DOHH2 (cell line): ENCODE measurements around the gene TEX2.

Experiments
- H3F3A ChIP-seq: fragments of 200-600 bp; sonication (generic), shearing (Covaris generic); 2 replicates; pipeline ENCODE4 v1.6.0; 2016; ENCODE audit warnings: antibody characterized with exemption, mild to moderate bottlenecking; ENCODE audit not compliant: control insufficient read depth, insufficient read depth
- H3K27ac ChIP-seq: fragments of 200-600 bp; sonication (generic); 2 replicates; pipeline ENCODE4 v1.5.1; 2014; ENCODE audit warnings: low read depth, mild to moderate bottlenecking, low read length, moderate library complexity
- H3K27me3 ChIP-seq: fragments of 200-600 bp; sonication (generic); 2 replicates; pipeline ENCODE4 v1.6.1; 2014; ENCODE audit warnings: mild to moderate bottlenecking, low read length, mixed read lengths; ENCODE audit not compliant: control insufficient read depth
- H3K36me3 ChIP-seq: fragments of 200-600 bp; sonication (generic); 2 replicates; pipeline ENCODE4 v1.6.1; 2014; ENCODE audit warnings: mild to moderate bottlenecking, low read length, moderate library complexity, mixed read lengths; ENCODE audit not compliant: control insufficient read depth
- H3K4me1 ChIP-seq: fragments of 200-600 bp; sonication (generic); 2 replicates; pipeline ENCODE4 v1.6.1; 2014; ENCODE audit warnings: mild to moderate bottlenecking, low read length, mixed read lengths; ENCODE audit not compliant: control insufficient read depth
- H3K4me2 ChIP-seq: fragments of 200-600 bp; sonication (generic); 2 replicates; pipeline ENCODE4 v1.6.0; 2014; ENCODE audit warnings: mild to moderate bottlenecking, low read length, moderate library complexity
- H3K4me3 ChIP-seq: fragments of 200-600 bp; sonication (generic); 2 replicates; pipeline ENCODE4 v1.5.1; 2014; ENCODE audit warnings: mild to moderate bottlenecking, low read length, mixed read lengths
- H3K79me2 ChIP-seq: fragments of 200-600 bp; sonication (generic); 2 replicates; pipeline ENCODE4 v1.6.1; 2014; ENCODE audit warnings: mild to moderate bottlenecking, low read length, mixed read lengths; ENCODE audit not compliant: control insufficient read depth
- H3K9me2 ChIP-seq: fragments of 200-600 bp; sonication (generic); replicated peaks from 2 replicates; pipeline ENCODE4 v1.6.1; 2014; ENCODE audit warnings: mild to moderate bottlenecking, low read length, mixed read lengths; ENCODE audit not compliant: control insufficient read depth
- H3K9me3 ChIP-seq: fragments of 200-600 bp; sonication (generic); 2 replicates; pipeline ENCODE4 v1.6.1; 2014; ENCODE audit warnings: antibody characterized with exemption, low read length, mixed read lengths; ENCODE audit not compliant: control insufficient read depth, insufficient read depth
- H4K20me1 ChIP-seq: fragments of 200-600 bp; sonication (generic); 2 replicates; pipeline ENCODE4 v1.6.0; 2014; ENCODE audit warnings: low read depth, mild to moderate bottlenecking, antibody characterized with exemption, low read length, moderate library complexity; ENCODE audit not compliant: control insufficient read depth, insufficient read depth
- CTCF ChIP-seq: fragments of 200-600 bp; sonication (generic); IDR thresholded peaks from one replicate; pipeline ENCODE4 v1.5.1; 2014; ENCODE audit warnings: antibody characterized with exemption, mild to moderate bottlenecking, low read depth, low read length; ENCODE audit not compliant: poor library complexity, severe bottlenecking
- EZH2phosphoT487 ChIP-seq: fragments of 200-600 bp; sonication (generic); IDR thresholded peaks from 2 replicates; pipeline ENCODE4 v1.6.1; 2017; ENCODE audit warnings: borderline replicate concordance, mild to moderate bottlenecking, antibody characterized with exemption, low read length, moderate library complexity, mixed read lengths

Gene TEX2

DNA sequence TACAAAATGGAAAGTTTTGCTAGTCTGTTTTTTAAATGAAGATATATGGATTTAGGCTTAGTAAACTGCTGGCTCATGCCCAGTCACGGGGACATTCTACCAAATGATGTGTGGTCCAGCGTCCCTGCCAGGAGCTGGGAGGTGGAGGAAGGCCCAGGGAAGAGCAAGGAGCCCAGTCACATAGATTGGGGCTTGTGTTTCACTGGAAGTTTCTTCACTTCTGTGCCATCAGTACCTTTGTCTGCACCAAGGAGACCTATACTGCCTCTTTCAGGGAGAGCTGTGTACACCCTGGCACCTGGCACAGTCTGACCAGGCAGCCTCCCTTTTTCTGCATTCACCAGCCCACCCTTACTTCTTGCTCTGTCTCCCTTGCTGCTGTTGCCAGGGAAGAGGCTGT lies 100.5 kb downstream of the TEX2 start:
- Histone ChIP-seq H3K79me2 (no peaks in the 10 kb centered on the region), H3K4me1 (no peaks in the 10 kb centered on the region), H3K9me3 (no peaks in the 10 kb centered on the region), H3K4me3 (no peak overlapping the region), H3K36me3 (no peaks in the 10 kb centered on the region), H3K9me2 (no peaks in the 10 kb centered on the region), H3F3A (no peaks in the 10 kb centered on the region), H3K4me2 (no peak overlapping the region), H4K20me1 (no peaks in the 10 kb centered on the region; the same call in 1 of the 2 replicates), H3K27ac (no peak overlapping the region), H3K27me3 (no peaks in the 10 kb centered on the region)
- TF ChIP-seq CTCF (no peak), EZH2phosphoT487 (no peak)

- H3K4me3 ChIP-seq, result no peak overlapping the region
- H3K4me1 ChIP-seq, result no peaks in the 10 kb centered on the region
- H3K27ac ChIP-seq, result no peak overlapping the region
- no peak for TF ChIP-seq CTCF
- no peak for TF ChIP-seq EZH2phosphoT487
- H3K27me3 ChIP-seq, result no peaks in the 10 kb centered on the region
- H3K79me2 ChIP-seq, result no peaks in the 10 kb centered on the region
- H3K9me3 ChIP-seq, result no peaks in the 10 kb centered on the region
- no peaks in the 10 kb centered on the region for H3F3A ChIP-seq
- H3K9me2 ChIP-seq, result no peaks in the 10 kb centered on the region
- no peaks in the 10 kb centered on the region for H3K36me3 ChIP-seq
- H3K4me2 ChIP-seq, result no peak overlapping the region
- no peaks in the 10 kb centered on the region; the same call in 1 of the 2 replicates for H4K20me1 ChIP-seq
Observed at GRCh38 chr17:64161380-64162176, 101.5 kb downstream of the TEX2 start.

GRCh38 chr17:64160378-64160777 lies 102.7 kb downstream of the TEX2 start:
- no peak overlapping the region for H3K4me2 ChIP-seq
- H3K27ac ChIP-seq, result no peak overlapping the region
- no peaks in the 10 kb centered on the region for H3K9me3 ChIP-seq
- no peaks in the 10 kb centered on the region for H3K9me2 ChIP-seq
- H3K36me3 ChIP-seq, result no peaks in the 10 kb centered on the region
- H3K4me1 ChIP-seq, result no peaks in the 10 kb centered on the region
- no peaks in the 10 kb centered on the region for H3K79me2 ChIP-seq
- no peak overlapping the region for H3K4me3 ChIP-seq
- H3F3A ChIP-seq, result no peaks in the 10 kb centered on the region
- TF ChIP-seq CTCF, result no peak
- no peak for TF ChIP-seq EZH2phosphoT487
- H4K20me1 ChIP-seq, result no peaks in the 10 kb centered on the region; the same call in 1 of the 2 replicates
- no peaks in the 10 kb centered on the region for H3K27me3 ChIP-seq
